Osteoblast (primary cell): ENCODE measurements around the gene NUDT4. TPM values are rescaled to one million over a fixed set of nuclear protein-coding genes. Genes with fewer than 3 reads are reported as not detected.

Source experiments
- DNase-seq: peaks from one replicate; pipeline ENCODE4 v3.0.0; 2011; ENCODE audit warnings: low spot score, mixed read lengths; ENCODE audit not compliant: insufficient read length; ENCODE audit errors: missing footprints
- H2AFZ ChIP-seq: 2 replicates; pipeline ENCODE4 v1.6.0; 2011; ENCODE audit warnings: mild to moderate bottlenecking, low read length
- H3K27ac ChIP-seq: 2 replicates; pipeline ENCODE4 v1.5.1; 2011; ENCODE audit warnings: mild to moderate bottlenecking, low read depth, low read length, moderate library complexity
- H3K27me3 ChIP-seq: 2 replicates; pipeline ENCODE4 v1.6.0; 2012; ENCODE audit warnings: mild to moderate bottlenecking, control low read depth, inconsistent platforms, low read length, moderate library complexity; ENCODE audit not compliant: insufficient read depth
- H3K36me3 ChIP-seq: 2 replicates; pipeline ENCODE4 v1.5.1; 2011; ENCODE audit warnings: mild to moderate bottlenecking, low read length, control low read depth, moderate library complexity; ENCODE audit not compliant: insufficient read depth
- H3K4me1 ChIP-seq: 2 replicates; pipeline ENCODE4 v1.5.1; 2011; ENCODE audit warnings: mild to moderate bottlenecking, low read length, control low read depth, moderate library complexity; ENCODE audit not compliant: insufficient read depth
- H3K4me2 ChIP-seq: 2 replicates; pipeline ENCODE4 v1.6.0; 2011; ENCODE audit warnings: mild to moderate bottlenecking, low read length; ENCODE audit not compliant: insufficient read depth
- H3K4me3 ChIP-seq: fragments of 200-600 bp; sonication (generic); 3 replicates; pipeline ENCODE4 v1.5.1; 2012; ENCODE audit warnings: mild to moderate bottlenecking, low read length, inconsistent platforms; ENCODE audit not compliant: insufficient read depth
- H3K79me2 ChIP-seq: 2 replicates; pipeline ENCODE4 v1.6.0; 2012; ENCODE audit warnings: mild to moderate bottlenecking, low read length, control low read depth, inconsistent platforms; ENCODE audit not compliant: insufficient read depth
- H3K9me3 ChIP-seq: 2 replicates; pipeline ENCODE4 v1.5.1; 2011; ENCODE audit warnings: low read depth, low read length, control low read depth
- H4K20me1 ChIP-seq: 2 replicates; pipeline ENCODE4 v1.6.0; 2012; ENCODE audit warnings: mild to moderate bottlenecking, low read length, control low read depth; ENCODE audit not compliant: insufficient read depth
- total RNA-seq: library from RNA; depleted of rRNA; stranded (reverse); fragments of >200 nt; gene quantifications from 2 replicates; pipeline ENCODE4 v1.2.3, GENCODE V29; 2012
- TF ChIP-seq, protein P1 (sequence below): IDR thresholded peaks from 2 replicates; pipeline ENCODE4 v1.5.1; 2011; ENCODE audit warnings: mild to moderate bottlenecking, low read depth, low read length, moderate library complexity; ENCODE audit errors: extremely low read depth

NUDT4 gene
- 138 and 145 TPM in 2 replicates for total RNA-seq

DNA sequence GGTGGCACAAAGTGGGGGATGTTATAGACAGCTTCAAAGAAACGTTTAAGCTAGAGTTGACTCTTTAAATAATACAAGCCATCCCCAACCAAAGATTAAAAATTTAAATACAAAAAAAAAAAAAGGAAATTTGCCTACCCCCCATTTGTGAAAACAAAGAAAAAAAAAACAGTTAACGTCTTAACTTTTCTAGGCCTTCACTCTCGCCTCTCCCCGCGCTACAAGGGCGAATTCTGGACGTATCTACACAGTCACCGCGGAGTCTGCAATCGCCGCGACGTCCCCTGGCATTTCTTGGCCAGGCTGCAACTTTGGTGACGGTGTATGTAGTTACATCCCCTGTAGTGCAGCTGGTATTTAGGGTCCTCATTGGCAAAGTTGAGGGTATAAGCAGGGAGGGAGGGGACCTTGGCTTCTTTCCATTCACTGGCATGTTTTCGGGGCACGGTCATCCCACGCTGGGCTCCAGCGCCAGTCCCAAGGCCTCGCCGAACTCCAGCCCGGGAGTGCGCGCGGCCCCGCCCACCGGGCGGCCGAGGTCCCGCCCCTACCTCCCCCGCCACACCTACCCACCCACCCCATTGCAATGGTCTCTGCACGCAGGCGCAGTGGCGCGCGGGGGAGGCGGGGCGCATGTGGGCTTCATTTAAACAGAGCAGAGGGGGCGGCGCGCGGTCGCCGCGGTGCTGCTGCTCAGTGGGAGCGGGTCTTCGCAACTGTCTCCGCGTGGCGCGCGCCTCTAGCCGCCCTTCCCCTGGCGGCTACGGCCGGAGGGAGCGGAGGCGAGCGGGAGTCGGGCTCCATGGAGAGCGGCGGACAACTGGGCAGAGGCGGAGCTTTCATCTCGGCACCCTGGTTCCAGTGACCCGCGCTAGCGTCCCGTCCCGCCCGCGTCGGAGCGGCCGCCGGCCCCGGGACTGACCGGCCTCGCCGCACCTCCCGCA, at the start of gene NUDT4:
Gene NUDT4, plus strand, starts transcription at position 674 of the 944 bp plus-strand sequence. CDS start 398 bp downstream, outside the sequence.
- Histone ChIP-seq H2AFZ (peak within 1 kb of the TSS; percentile 99), H3K4me2 (peak within 1 kb of the TSS; percentile 99), H3K79me2 (peaks cover 44% of the 10 kb centered on the region), H3K4me3 (peak within 1 kb of the TSS; percentile 81), H3K27ac (peak within 1 kb of the TSS; percentile 94), H3K9me3 (no peaks in the 10 kb centered on the region), H3K4me1 (peaks cover 28% of the 10 kb centered on the region), H4K20me1 (peaks cover 27% of the 10 kb centered on the region), H3K27me3 (no peaks in the 10 kb centered on the region), H3K36me3 (no peaks in the 10 kb centered on the region)
- TF ChIP-seq, protein P1, sequence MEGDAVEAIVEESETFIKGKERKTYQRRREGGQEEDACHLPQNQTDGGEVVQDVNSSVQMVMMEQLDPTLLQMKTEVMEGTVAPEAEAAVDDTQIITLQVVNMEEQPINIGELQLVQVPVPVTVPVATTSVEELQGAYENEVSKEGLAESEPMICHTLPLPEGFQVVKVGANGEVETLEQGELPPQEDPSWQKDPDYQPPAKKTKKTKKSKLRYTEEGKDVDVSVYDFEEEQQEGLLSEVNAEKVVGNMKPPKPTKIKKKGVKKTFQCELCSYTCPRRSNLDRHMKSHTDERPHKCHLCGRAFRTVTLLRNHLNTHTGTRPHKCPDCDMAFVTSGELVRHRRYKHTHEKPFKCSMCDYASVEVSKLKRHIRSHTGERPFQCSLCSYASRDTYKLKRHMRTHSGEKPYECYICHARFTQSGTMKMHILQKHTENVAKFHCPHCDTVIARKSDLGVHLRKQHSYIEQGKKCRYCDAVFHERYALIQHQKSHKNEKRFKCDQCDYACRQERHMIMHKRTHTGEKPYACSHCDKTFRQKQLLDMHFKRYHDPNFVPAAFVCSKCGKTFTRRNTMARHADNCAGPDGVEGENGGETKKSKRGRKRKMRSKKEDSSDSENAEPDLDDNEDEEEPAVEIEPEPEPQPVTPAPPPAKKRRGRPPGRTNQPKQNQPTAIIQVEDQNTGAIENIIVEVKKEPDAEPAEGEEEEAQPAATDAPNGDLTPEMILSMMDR = no peak
- peak; percentile 99 for DNase-seq

DNA sequence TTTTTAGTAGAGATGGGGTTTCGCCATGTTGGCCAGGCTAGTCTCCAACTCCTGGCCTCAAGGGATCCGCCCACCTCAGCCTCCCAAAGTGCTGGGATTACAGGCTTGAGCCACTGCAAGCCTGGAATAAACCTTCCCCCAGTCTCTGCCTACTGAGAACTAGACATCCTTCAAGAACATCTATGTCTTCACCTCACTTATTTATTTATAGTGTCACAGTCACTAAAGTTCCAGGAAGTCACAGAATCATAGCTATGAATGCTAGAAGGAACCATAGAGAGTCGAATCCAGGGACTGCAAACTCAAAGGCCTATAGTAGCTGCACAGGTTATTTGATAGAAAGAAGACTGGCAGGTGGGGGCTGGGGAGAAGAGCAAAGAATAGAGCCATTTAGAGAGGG, 44.7 kb upstream of the NUDT4 start:
- no peak overlapping the region for H3K4me3 ChIP-seq
- H3K27me3 ChIP-seq = no peaks in the 10 kb centered on the region
- no peak overlapping the region for H3K4me2 ChIP-seq
- H3K79me2 ChIP-seq = no peaks in the 10 kb centered on the region
- TF ChIP-seq, protein P1 = no peak
- DNase-seq = no peak
- no peaks in the 10 kb centered on the region for H3K9me3 ChIP-seq
- no peaks in the 10 kb centered on the region for H3K36me3 ChIP-seq
- H3K4me1 ChIP-seq = peaks cover 7% of the 10 kb centered on the region
- H2AFZ ChIP-seq = no peak overlapping the region
- no peak overlapping the region for H3K27ac ChIP-seq
- H4K20me1 ChIP-seq = no peaks in the 10 kb centered on the region

DNA sequence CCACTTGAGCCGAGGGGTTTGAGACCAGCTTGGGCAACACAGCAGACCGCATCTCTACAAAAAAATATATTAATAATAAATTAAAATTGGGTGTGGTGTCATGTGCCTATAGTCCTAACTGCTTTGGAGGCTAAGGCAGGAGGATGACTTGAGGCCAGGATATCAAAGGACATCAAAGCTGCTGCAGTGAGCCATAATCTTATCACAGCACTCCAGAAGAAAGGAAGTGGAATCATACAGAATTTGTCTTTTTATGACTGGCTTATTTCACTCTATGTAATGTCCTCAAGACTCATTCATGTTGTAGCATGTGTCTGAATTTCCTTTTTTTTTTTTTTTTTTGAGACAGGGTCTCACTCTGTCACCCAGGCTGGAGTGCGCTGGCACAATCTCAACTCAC, 43.9 kb upstream of the NUDT4 start:
- no peaks in the 10 kb centered on the region for H3K36me3 ChIP-seq

More for the DNA sequence above, 43.9 kb upstream of the NUDT4 start:
- no peaks in the 10 kb centered on the region for H3K9me3 ChIP-seq
- no peaks in the 10 kb centered on the region for H4K20me1 ChIP-seq
- no peak overlapping the region for H3K4me2 ChIP-seq
- TF ChIP-seq, protein P1 = no peak
- no peak overlapping the region for H2AFZ ChIP-seq
- no peaks in the 10 kb centered on the region for H3K79me2 ChIP-seq
- no peak for DNase-seq
- H3K4me1 ChIP-seq = peaks cover 5% of the 10 kb centered on the region
- no peaks in the 10 kb centered on the region for H3K27me3 ChIP-seq
- no peak overlapping the region for H3K4me3 ChIP-seq
- H3K27ac ChIP-seq = no peak overlapping the region
